NCI-H82 (cell line): Measurements from ENCODE around the gene SS18L1.
A peak's percentile ranks its signal among the peaks of the same experiment; 100 is the strongest.

Experiments
- DNase-seq: peaks from one replicate; lab custom pipeline; 2025; lab: John Stamatoyannopoulos, UW

SS18L1 gene

GRCh38 chr20:62156592-62157386 is 13.2 kb downstream of the SS18L1 start:
- DNase-seq = peak; percentile 84

GRCh38 chr20:62157387-62158087 is 14.0 kb downstream of the SS18L1 start:
- DNase-seq = no peak

- no peak for DNase-seq
Measured at GRCh38 chr20:62158088-62158400, 14.5 kb downstream of the SS18L1 start.

GRCh38 chr20:62158541-62158940 is 15.0 kb downstream of the SS18L1 start:
- DNase-seq = no peak

GRCh38 chr20:62159052-62159451 is 15.5 kb downstream of the SS18L1 start:
- no peak for DNase-seq

GRCh38 chr20:62159839-62160238 is 16.3 kb downstream of the SS18L1 start:
- DNase-seq = no peak

GRCh38 chr20:62160253-62160652 is 16.7 kb downstream of the SS18L1 start:
- DNase-seq = no peak

- DNase-seq = no peak
Measured at GRCh38 chr20:62160876-62161275, 17.3 kb downstream of the SS18L1 start.

- no peak for DNase-seq
Measured at GRCh38 chr20:62161347-62161746, 17.8 kb downstream of the SS18L1 start.

- DNase-seq = no peak
Measured at GRCh38 chr20:62162765-62163484, 19.4 kb downstream of the SS18L1 start.

- no peak for DNase-seq
Measured at GRCh38 chr20:62163485-62163865, 19.9 kb downstream of the SS18L1 start.

- no peak for DNase-seq
Measured at GRCh38 chr20:62163986-62164762, 20.6 kb downstream of the SS18L1 start.

- DNase-seq = no peak
Measured at GRCh38 chr20:62164879-62165761, 21.6 kb downstream of the SS18L1 start.

- DNase-seq = peak; percentile 15
Measured at GRCh38 chr20:62165762-62166399, 22.3 kb downstream of the SS18L1 start.

GRCh38 chr20:62167474-62167873 is 23.9 kb downstream of the SS18L1 start:
- no peak for DNase-seq

- no peak for DNase-seq
Measured at GRCh38 chr20:62168061-62168460, 24.5 kb downstream of the SS18L1 start.

GRCh38 chr20:62168890-62169435 is 25.4 kb downstream of the SS18L1 start:
- no peak for DNase-seq

- no peak for DNase-seq
Measured at GRCh38 chr20:62170536-62170935, 27.0 kb downstream of the SS18L1 start.

- DNase-seq = no peak
Measured at GRCh38 chr20:62171245-62171644, 27.7 kb downstream of the SS18L1 start.

GRCh38 chr20:62172666-62173065 is 29.1 kb downstream of the SS18L1 start:
- no peak for DNase-seq
